HG03457 (cell line): ENCODE data around the gene SLC16A8.

ENCODE experiments used
- ATAC-seq: cut with Tn5 transposase; IDR thresholded peaks from one replicate; pipeline ENCODE4 v1.9.1; 2021; ENCODE audit warnings: moderate number of reproducible peaks; ENCODE audit not compliant: unreplicated experiment

Gene SLC16A8

DNA sequence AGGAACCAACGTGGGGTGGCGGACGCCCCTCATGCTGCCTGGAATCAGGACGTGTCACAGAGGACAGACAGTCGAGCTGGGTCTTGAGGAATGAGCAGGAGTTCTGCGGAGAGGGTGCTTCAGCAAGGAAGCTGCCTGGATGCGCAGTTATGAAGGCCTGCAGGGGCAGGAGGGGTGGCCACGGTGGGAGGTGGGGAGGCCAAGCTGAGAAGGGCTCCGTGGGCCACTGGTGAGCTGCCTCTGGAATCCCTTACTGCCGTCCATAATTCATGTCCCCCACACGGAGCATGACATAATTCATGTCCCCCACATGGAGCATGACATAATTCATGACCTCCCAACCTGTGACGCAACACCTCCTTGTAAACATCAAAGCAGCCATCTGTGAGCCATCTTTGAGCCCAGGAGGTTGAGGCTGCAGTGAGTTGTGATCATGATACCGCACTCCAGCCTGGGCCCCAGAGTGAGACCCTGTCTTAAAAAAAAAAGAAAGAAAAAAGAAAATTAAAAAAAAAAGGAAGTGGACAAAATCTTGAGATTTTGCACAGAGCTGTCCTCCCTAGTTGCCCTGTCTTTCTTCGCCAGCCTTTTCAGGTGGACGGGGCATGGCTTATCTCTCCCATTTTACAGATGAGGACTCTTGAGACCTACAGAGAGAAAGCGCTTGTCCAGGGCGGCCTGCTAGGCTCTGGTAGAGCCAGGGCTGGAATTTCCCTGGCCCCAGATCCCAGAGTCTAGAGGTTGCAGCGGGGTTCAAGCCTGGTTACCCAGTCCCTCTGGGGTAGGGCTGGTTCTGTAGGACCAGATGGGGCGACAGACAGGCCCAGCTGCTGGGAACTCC, 51.1 kb downstream of the SLC16A8 start:
- ATAC-seq, result no peak

DNA sequence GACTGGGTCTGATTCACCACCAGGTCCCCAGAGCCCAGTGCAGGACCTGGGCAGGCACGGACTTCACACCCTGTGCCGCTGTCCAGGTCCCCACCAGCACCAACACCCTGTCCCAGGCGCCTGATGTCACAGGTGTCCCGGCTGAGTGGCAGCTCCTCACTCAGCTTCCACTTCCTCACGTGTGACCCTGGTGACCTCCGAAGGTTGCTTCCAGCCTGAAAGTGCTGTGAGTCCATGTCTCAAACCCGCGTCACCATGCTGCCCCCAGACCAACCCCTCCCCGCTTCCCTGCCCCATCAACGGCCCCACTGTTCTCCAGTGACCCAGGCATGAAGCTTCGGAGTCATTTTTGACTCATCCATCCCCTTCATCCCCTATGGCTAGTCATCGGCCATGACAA, 52.5 kb downstream of the SLC16A8 start:
- ATAC-seq, result no peak

DNA sequence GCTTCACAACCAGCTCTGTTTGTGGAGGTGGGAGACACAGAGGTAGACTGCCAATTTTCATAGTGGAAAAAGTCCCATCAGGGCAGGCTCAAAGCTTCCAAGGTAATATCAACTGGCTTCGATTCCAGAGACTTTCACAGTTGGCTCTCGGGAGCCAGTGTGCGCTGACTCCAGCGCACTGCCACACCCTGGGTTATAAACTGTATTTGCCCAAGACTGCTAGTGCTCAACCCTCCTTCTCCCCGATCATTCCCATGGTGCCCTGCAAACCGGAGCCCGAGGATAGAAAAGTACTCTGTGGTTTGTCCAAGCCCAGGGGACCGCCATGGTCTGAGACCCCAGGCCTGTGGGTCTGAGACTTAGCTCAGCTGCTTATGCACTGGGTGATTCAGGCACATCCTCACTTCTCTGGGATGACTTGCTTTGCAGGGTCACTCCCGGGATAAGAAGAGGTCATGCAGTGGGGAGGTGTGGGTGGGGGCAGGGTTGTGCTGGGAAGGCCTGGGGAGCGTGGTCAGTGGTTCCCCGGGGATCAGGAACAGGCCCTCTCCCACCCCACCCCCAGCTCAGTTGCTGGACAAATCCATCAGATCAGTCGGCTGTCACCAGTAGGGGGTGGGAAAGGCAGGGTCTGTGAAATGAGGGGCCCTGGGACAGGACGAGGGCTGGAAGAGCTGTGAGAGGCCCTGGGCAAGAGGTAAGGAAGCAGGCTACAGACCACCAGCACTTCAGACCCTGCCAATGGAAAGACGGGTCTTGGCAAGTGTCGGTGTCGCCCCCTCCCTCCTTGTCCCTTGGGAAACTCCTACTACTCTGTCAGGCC, 53.5 kb downstream of the SLC16A8 start:
- ATAC-seq, result no peak

DNA sequence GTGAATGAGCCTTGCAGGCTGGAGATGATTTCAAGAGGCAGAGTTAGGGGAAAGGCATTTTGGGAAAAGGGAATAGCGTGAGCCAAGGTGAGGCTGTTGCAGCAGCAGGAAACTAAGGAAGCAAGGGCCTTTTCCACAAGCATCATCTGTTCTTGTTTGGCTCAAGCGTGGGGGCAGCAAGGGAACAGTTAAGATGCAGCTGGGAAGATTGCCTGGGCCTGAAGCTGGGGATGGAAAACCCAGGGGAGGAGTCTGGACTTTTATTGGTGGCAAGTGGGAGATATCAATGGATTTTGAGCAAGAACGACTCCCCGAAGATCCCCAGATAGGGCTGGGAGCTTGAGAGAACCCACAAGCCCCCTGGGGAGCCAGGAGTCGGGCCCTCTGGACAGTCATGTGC, 54.1 kb downstream of the SLC16A8 start:
- no peak for ATAC-seq

- no peak for ATAC-seq
Observed at GRCh38 chr22:38029370-38029769, 54.6 kb downstream of the SLC16A8 start.

DNA sequence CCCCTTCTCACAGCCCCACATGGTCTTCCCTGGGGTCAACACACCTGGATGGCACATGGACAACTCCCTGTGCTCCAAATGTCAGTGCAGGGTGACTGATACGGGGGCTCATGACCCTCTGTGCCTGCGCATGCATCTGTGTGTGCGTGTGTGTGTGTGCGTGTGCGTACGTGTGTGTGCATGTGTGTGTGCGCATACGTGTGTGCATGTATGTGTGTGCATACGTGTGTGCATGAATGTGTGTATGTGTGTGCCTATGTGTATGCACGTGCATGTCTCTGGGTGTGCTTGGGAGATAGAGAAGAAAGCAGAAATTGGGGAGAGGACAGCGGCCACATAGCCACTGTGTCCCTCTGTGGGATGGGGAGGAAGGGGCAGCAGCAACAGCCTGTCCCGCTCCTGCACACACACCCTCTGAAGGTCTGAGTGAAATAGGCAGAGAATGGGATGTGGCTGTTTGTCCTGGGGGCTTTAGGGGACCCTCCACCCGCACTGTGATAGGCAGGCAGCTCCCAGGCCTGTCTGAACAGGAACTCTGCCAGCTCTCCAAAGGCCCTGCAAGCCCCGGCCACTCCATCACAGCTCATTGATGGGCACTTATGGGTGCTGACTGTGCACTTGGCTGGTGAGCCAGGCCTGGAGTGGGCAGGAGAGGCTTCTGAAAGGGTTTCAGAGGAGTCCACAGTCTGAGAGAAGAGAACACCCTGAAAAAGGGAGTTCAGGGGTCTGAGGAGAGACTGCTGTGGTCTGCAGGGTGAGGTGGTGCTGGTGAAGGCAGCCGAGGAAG, 55.4 kb downstream of the SLC16A8 start:
- ATAC-seq, result no peak
